Measurements from ENCODE around the gene CRY1.

DNA sequence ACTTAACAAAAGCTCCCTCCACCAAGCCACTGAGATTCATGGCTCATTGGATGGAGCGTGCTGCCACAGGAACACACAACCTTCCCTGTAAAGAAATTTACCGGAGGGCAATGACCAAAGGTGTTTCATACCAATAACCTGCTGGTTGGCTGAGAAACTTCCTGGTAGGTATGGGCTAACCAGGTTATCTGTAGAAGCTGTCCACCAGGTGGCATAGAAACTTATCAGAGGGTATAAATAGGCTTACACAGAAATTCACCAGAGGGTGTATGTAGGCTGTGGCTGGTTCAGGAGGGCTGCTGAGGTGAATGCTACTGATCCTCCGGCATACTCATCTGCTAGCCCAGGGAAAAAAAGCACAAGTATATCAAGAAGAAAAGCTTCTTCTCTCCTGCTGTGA lies 79.3 kb downstream of the CRY1 start:
- TF ChIP-seq POLR2A (IDR thresholded peaks at IDR 0.05; ENCODE audit: low read depth, low read length), result no peak
- TF ChIP-seq TAF1 (IDR thresholded peaks at IDR 0.05; ENCODE audit: low read depth, low read length), result no peak
- TF ChIP-seq POLR2AphosphoS5 (IDR thresholded peaks at IDR 0.05; ENCODE audit: low read depth, low read length), result no peak
- TF ChIP-seq SPI1 (IDR thresholded peaks at IDR 0.05; ENCODE audit: low read depth, low read length), result no peak
- no peak for TF ChIP-seq POU2F2 (IDR thresholded peaks at IDR 0.05; ENCODE audit: low read depth, low read length)
- no peak for TF ChIP-seq PAX5 (IDR thresholded peaks at IDR 0.05; ENCODE audit: insufficient read depth, low read length, severe bottlenecking)
